Measurements from ENCODE around the gene TMOD2. TPM values are rescaled to one million over a fixed set of nuclear protein-coding genes. Genes with fewer than 3 reads are reported as not detected.

Gene TMOD2
- total and polyA plus RNA-seq, 2 experiments from 2014 or later, result 4.6 to 5.9 TPM

DNA sequence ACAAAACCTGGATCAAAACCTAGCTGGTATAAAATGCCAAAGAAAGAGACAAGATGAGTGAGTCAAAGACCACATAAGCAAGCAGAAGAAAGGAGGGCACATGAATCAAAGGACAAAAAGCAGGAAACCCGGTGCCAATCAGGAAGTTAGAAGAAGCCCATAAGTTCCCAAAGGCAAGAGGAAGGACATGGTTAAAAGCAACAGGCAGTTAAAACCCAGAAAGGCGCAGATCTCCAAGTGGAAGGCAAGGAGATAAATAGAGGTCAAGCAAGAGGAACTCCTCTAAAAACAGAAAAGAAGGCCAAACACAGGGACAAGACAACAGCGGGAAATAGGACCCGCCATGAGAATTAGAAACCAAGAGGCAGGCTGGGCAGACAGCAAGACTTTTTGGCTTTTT, 4.4 kb downstream of the TMOD2 start:
- Histone ChIP-seq H3K4me1 (ENCODE audit: insufficient read depth) (peaks cover 19% of the 10 kb centered on the region), H3K36me3 (ENCODE audit: low read depth) (no peaks in the 10 kb centered on the region), H3K27me3 (replicated peaks; ENCODE audit: insufficient read depth) (no peaks in the 10 kb centered on the region; the same call in 1 of the 2 replicates), H3K27ac (no peak overlapping the region), H3K9me2 (ENCODE audit: insufficient read depth) (no peaks in the 10 kb centered on the region), H3F3A (ENCODE audit: insufficient read depth) (peaks cover 33% of the 10 kb centered on the region), H4K20me1 (ENCODE audit: insufficient read depth) (no peaks in the 10 kb centered on the region), H3K9ac (no peak overlapping the region), H2AFZ (no peak overlapping the region), H3K9me3 (ENCODE audit: low read depth) (no peaks in the 10 kb centered on the region), H3K4me3 (no peak overlapping the region), H3K4me2 (ENCODE audit: unreplicated experiment) (no peak overlapping the region), H3K79me2 (ENCODE audit: insufficient read depth) (0 out of 2 replicates have a peak, but pooled peaks cover 7% of the 10 kb centered on the region)
- WGBS, 2 experiments (ENCODE audit: low coverage in 1 of 2, low lambda C conversion rate in 2 of 2, missing lambda C conversion rate in 2 of 2), result 84 to 86% methylated on average over 4 of the region's 4 CpGs
- TF ChIP-seq EZH2 (IDR thresholded peaks at IDR 0.05; ENCODE audit: insufficient read depth, poor library complexity, severe bottlenecking) (no peak), EZH2phosphoT487 (IDR thresholded peaks at IDR 0.05; ENCODE audit: insufficient read depth, low read depth) (no peak)
- DNase-seq, result no peak
- in situ Hi-C loops (cut with MboI), result no loop called here

DNA sequence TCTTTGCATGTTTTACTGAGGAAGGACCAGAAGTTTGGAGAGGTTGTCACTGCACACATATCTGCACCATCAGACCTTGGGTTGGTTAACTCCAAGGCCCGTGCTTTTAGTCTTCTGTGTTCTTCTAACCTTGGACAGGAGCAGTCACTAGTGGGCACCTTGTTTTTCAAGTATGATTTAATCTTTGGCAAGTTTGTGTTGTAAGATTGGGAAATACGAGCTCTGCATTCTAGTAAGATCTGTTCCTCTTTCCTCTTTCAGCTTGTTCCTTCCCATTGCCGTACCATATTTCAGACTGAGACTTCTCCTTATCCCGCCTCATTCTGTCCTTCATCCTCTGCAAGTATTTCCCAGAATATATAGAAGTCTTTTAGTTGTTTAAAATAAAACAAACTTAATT, 5.1 kb downstream of the TMOD2 start:
- DNase-seq, result no peak
- 90 to 92% methylated on average over 4 of the region's 4 CpGs for WGBS, 2 experiments (ENCODE audit: low coverage in 1 of 2, low lambda C conversion rate in 2 of 2, missing lambda C conversion rate in 2 of 2)
- in situ Hi-C loops (cut with MboI), result no loop called here
- Histone ChIP-seq H3K36me3 (ENCODE audit: low read depth) (no peaks in the 10 kb centered on the region), H3K4me1 (ENCODE audit: insufficient read depth) (peaks cover 19% of the 10 kb centered on the region), H3K4me3 (no peak overlapping the region), H3K4me2 (ENCODE audit: unreplicated experiment) (no peak overlapping the region), H4K20me1 (ENCODE audit: insufficient read depth) (no peaks in the 10 kb centered on the region), H3K9me3 (ENCODE audit: low read depth) (no peaks in the 10 kb centered on the region), H3K9me2 (ENCODE audit: insufficient read depth) (no peaks in the 10 kb centered on the region), H3F3A (ENCODE audit: insufficient read depth) (peaks cover 33% of the 10 kb centered on the region), H3K27ac (no peak overlapping the region), H3K9ac (no peak overlapping the region), H3K27me3 (replicated peaks; ENCODE audit: insufficient read depth) (no peaks in the 10 kb centered on the region), H2AFZ (no peak overlapping the region), H3K79me2 (ENCODE audit: insufficient read depth) (0 out of 2 replicates have a peak, but pooled peaks cover 7% of the 10 kb centered on the region)
- TF ChIP-seq EZH2phosphoT487 (IDR thresholded peaks at IDR 0.05; ENCODE audit: insufficient read depth, low read depth), result no peak
- no peak for TF ChIP-seq EZH2 (IDR thresholded peaks at IDR 0.05; ENCODE audit: insufficient read depth, poor library complexity, severe bottlenecking)

DNA sequence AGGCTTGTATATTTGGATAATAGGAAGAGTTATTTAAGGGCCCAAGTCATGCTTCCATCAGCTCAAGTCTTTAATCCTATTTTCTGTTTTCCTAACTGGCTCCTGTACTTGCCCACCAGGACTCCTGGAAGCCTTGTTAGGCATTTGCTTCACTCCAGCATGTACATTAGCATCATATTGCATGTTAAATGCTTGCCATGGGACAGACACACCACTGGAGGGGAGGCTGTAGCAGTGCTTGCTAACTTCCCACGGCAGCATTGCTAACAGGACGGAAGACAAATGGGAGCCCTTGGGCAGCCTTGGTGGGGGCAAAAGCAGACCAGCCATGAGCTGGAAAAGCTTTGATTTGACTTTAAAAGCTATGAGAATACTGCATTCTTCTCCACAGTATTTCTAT, 6.1 kb downstream of the TMOD2 start:
- no peaks in the 10 kb centered on the region for H3K9me3 ChIP-seq (ENCODE audit: low read depth)

DNA sequence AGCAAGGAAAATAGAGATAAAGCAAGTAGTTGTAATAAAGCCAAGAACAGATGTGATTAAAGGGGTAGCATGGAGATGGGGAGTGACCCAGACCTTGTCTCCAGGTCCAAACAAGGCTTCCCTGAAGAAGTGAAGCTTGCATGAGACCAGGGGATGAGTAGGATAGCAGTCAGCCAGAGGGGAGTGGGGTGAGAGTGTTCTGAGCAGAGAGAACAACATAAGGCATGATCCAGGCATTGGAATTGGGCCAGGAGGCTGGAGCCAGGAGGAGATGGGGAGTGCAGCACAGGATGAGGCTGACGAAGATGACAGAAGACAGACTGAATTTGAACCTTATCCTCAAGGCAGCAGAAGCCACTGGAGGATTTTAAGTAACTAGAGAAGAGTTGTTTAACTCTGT, 7.2 kb downstream of the TMOD2 start:
- TF ChIP-seq EZH2 (IDR thresholded peaks at IDR 0.05; ENCODE audit: insufficient read depth, poor library complexity, severe bottlenecking) (no peak), EZH2phosphoT487 (IDR thresholded peaks at IDR 0.05; ENCODE audit: insufficient read depth, low read depth) (no peak)
- peak overlapping the region; percentile 29 for H3K4me2 ChIP-seq (ENCODE audit: unreplicated experiment)
- peaks cover 27% of the 10 kb centered on the region for H3F3A ChIP-seq (ENCODE audit: insufficient read depth)

More for the DNA sequence above, 6.1 kb downstream of the TMOD2 start:
- H3K4me2 ChIP-seq (ENCODE audit: unreplicated experiment), result no peak overlapping the region
- 0 out of 2 replicates have a peak, but pooled peaks cover 7% of the 10 kb centered on the region for H3K79me2 ChIP-seq (ENCODE audit: insufficient read depth)
- in situ Hi-C loops (cut with MboI), result no loop called here
- whole genome bisulfite sequencing, 2 experiments (ENCODE audit: low coverage in 1 of 2, low lambda C conversion rate in 2 of 2, missing lambda C conversion rate in 2 of 2), result 83% methylated on average over 2 of the region's 2 CpGs
- H3K36me3 ChIP-seq (ENCODE audit: low read depth), result no peaks in the 10 kb centered on the region
- no peak overlapping the region for H3K27ac ChIP-seq
- peaks cover 27% of the 10 kb centered on the region for H3F3A ChIP-seq (ENCODE audit: insufficient read depth)
- TF ChIP-seq EZH2phosphoT487 (IDR thresholded peaks at IDR 0.05; ENCODE audit: insufficient read depth, low read depth), result no peak
- TF ChIP-seq EZH2 (IDR thresholded peaks at IDR 0.05; ENCODE audit: insufficient read depth, poor library complexity, severe bottlenecking), result no peak
- no peak for DNase-seq
- H3K4me3 ChIP-seq, result no peak overlapping the region
- no peak overlapping the region for H2AFZ ChIP-seq
- no peaks in the 10 kb centered on the region for H4K20me1 ChIP-seq (ENCODE audit: insufficient read depth)
- H3K9me2 ChIP-seq (ENCODE audit: insufficient read depth), result no peaks in the 10 kb centered on the region
- H3K4me1 ChIP-seq (ENCODE audit: insufficient read depth), result peaks cover 19% of the 10 kb centered on the region
- no peaks in the 10 kb centered on the region for H3K27me3 ChIP-seq (replicated peaks; ENCODE audit: insufficient read depth)
- H3K9ac ChIP-seq, result no peak overlapping the region

More for the DNA sequence above, 7.2 kb downstream of the TMOD2 start:
- in situ Hi-C loops (cut with MboI), result no loop called here
- Histone ChIP-seq H3K9ac (peak overlapping the region; percentile 24; the same call in 1 of the 2 replicates), H3K4me3 (no peak overlapping the region), H3K27me3 (replicated peaks; ENCODE audit: insufficient read depth) (no peaks in the 10 kb centered on the region), H2AFZ (no peak overlapping the region), H3K9me3 (ENCODE audit: low read depth) (no peaks in the 10 kb centered on the region), H3K27ac (peak overlapping the region; percentile 56), H3K36me3 (ENCODE audit: low read depth) (no peaks in the 10 kb centered on the region), H3K79me2 (ENCODE audit: insufficient read depth) (0 out of 2 replicates have a peak, but pooled peaks cover 6% of the 10 kb centered on the region), H3K9me2 (ENCODE audit: insufficient read depth) (no peaks in the 10 kb centered on the region), H4K20me1 (ENCODE audit: insufficient read depth) (no peaks in the 10 kb centered on the region), H3K4me1 (ENCODE audit: insufficient read depth) (peaks cover 19% of the 10 kb centered on the region)
- 0 to 3% methylated on average over 1 of the region's 1 CpG for WGBS, 2 experiments (ENCODE audit: low coverage in 1 of 2, low lambda C conversion rate in 2 of 2, missing lambda C conversion rate in 2 of 2)
- DNase-seq, result peak; percentile 84
